ENCODE data around the gene GLS. TPM values are rescaled to one million over a fixed set of nuclear protein-coding genes. Genes with fewer than 3 reads are reported as not detected.
A peak's percentile ranks its signal among the peaks of the same experiment; 100 is the strongest.

The GLS gene
- total RNA-seq, 2 experiments from 2014 or later = 136 to 242 TPM

- Mint-ChIP-seq H3K4me3 (no peak overlapping the region), H3K36me3 (ENCODE audit: low read depth) (peaks cover 76% of the 10 kb centered on the region), H3K9me3 (ENCODE audit: low read depth) (no peaks in the 10 kb centered on the region), H3K4me1 (peaks cover 15% of the 10 kb centered on the region), H3K27me3 (no peaks in the 10 kb centered on the region), H3K27ac (peak overlapping the region; percentile 52)
- no peak for ATAC-seq
- ChIA-PET POLR2A (no interaction called here), CTCF (interaction anchor here (1.4 kb wide), 1 partner anchor 24 kb away, joined by 3 read pairs; no protein-coding TSS in a partner anchor)
- no peak for DNase-seq
- intact Hi-C loops (cut with DNase I, micrococcal nuclease) = no loop called here
Observed at GRCh38 chr2:190970160-190970559, 89.5 kb downstream of the GLS start.

- Mint-ChIP-seq H3K36me3 (ENCODE audit: low read depth) (peaks cover 79% of the 10 kb centered on the region), H3K27ac (no peak overlapping the region), H3K27me3 (no peaks in the 10 kb centered on the region), H3K4me1 (peaks cover 12% of the 10 kb centered on the region), H3K4me3 (no peak overlapping the region), H3K9me3 (ENCODE audit: low read depth) (no peaks in the 10 kb centered on the region)
- ChIA-PET POLR2A (interaction anchor here (0.6 to 0.7 kb wide), 2 partner anchors 86 to 403 kb away, joined by 3 to 4 read pairs; no protein-coding TSS in a partner anchor), CTCF (interaction anchor here (1.4 kb wide), 1 partner anchor 23 kb away, joined by 3 read pairs; no protein-coding TSS in a partner anchor)
- ATAC-seq (peak; percentile 10), DNase-seq (no peak)
- intact Hi-C loops (cut with DNase I, micrococcal nuclease) = no loop called here
Observed at GRCh38 chr2:190970873-190971506, 90.4 kb downstream of the GLS start.

DNA sequence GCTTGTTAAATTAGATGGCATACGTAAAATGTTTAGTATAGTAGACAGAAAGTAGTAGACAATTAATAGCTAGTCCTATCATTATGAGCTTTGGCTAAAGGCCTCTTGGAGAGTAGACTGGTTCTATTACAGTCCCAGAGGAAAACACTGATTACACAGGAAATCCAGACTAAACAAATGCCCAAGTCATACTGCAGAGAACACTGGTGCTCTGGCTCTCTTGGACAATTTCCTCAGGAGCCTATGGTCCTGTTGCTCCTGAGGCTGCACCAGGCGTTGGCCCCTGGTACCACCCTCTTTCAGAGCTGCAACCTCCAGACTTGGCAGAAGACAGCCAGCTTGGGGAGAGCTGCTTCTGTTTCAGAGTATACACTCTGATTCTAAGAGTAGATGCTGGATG is 91.6 kb downstream of the GLS start:
- no peak for ATAC-seq
- CTCF ChIA-PET = interaction anchor here (1.2 kb wide), 1 partner anchor 33 kb away, joined by 3 read pairs; no protein-coding TSS in a partner anchor
- Mint-ChIP-seq H3K4me3 (no peak overlapping the region), H3K36me3 (ENCODE audit: low read depth) (peaks cover 82% of the 10 kb centered on the region), H3K27ac (no peak overlapping the region), H3K4me1 (peaks cover 17% of the 10 kb centered on the region), H3K9me3 (ENCODE audit: low read depth) (no peaks in the 10 kb centered on the region), H3K27me3 (no peaks in the 10 kb centered on the region)
- intact Hi-C loops (cut with DNase I, micrococcal nuclease) = no loop called here
- no peak for DNase-seq
- POLR2A ChIA-PET = interaction anchor here (1.2 kb wide), 1 partner anchor 17 kb away, joined by 3 read pairs; no protein-coding TSS in a partner anchor

DNA sequence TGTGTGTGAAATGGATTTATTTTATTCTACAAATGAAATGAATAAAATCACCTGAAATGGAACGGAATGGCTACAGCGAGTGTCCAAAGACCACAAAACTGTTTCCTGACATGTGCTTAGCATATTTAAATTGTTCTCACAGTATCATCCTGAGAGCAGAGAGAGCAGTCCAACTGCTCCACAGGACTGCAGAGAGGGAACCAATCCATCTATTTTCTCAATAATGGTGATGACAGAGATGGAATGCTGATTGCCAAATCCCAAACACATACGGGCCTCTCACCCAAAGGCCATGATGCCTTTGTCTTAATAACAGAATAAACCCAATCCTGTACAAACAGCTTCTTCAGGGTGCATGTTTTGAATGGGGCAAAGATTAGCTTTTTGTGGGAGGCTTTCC is 92.2 kb downstream of the GLS start:
- CTCF ChIA-PET = interaction anchor here (1.2 to 1.3 kb wide), 2 partner anchors 27 to 32 kb away, joined by 3 read pairs; no protein-coding TSS in a partner anchor
- H3K9me3 Mint-ChIP-seq (ENCODE audit: low read depth) = no peaks in the 10 kb centered on the region
- peaks cover 22% of the 10 kb centered on the region for H3K4me1 Mint-ChIP-seq
- H3K27me3 Mint-ChIP-seq = no peaks in the 10 kb centered on the region
- H3K36me3 Mint-ChIP-seq (ENCODE audit: low read depth) = peaks cover 83% of the 10 kb centered on the region
- H3K27ac Mint-ChIP-seq = no peak overlapping the region
- POLR2A ChIA-PET = interaction anchor here (0.6 to 1.2 kb wide), 2 partner anchors 17 to 25 kb away, joined by 3 read pairs; no protein-coding TSS in a partner anchor
- ATAC-seq (no peak), DNase-seq (no peak)
- intact Hi-C loops (cut with DNase I, micrococcal nuclease) = no loop called here
- no peak overlapping the region for H3K4me3 Mint-ChIP-seq

DNA sequence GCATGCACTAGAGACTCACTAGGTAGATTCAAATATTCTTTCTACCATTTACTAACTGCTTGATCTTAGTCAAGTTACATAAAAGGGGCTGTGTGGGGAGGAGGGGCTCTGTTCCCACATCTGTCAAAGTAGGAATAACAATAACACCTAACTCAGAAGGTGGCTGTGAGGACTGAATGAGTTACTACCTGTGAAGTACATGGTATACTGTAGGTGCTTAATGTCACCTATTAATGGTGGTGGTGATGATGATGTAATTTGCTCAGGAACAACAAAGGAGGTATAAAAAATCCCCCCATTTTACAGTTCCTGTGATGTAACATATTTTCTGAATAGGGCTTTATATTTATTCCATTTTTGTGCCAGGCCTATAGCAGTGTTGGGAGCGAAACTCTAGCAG is 92.6 kb downstream of the GLS start:
- peaks cover 83% of the 10 kb centered on the region for H3K36me3 Mint-ChIP-seq (ENCODE audit: low read depth)
- ChIA-PET CTCF (interaction anchor here (1.2 to 1.9 kb wide), 3 partner anchors 11 to 31 kb away, joined by 3 to 5 read pairs (median 3); no protein-coding TSS in a partner anchor), POLR2A (interaction anchor here (0.6 to 1.2 kb wide), 4 partner anchors 16 to 203 kb away, joined by 3 read pairs; no protein-coding TSS in a partner anchor)
- no peak overlapping the region for H3K4me3 Mint-ChIP-seq
- no peak for ATAC-seq
- DNase-seq = no peak
- no peaks in the 10 kb centered on the region for H3K9me3 Mint-ChIP-seq (ENCODE audit: low read depth)
- H3K27ac Mint-ChIP-seq = peak overlapping the region; percentile 64
- intact Hi-C loops (cut with DNase I, micrococcal nuclease) = no loop called here
- no peaks in the 10 kb centered on the region for H3K27me3 Mint-ChIP-seq
- H3K4me1 Mint-ChIP-seq = peaks cover 26% of the 10 kb centered on the region

DNA sequence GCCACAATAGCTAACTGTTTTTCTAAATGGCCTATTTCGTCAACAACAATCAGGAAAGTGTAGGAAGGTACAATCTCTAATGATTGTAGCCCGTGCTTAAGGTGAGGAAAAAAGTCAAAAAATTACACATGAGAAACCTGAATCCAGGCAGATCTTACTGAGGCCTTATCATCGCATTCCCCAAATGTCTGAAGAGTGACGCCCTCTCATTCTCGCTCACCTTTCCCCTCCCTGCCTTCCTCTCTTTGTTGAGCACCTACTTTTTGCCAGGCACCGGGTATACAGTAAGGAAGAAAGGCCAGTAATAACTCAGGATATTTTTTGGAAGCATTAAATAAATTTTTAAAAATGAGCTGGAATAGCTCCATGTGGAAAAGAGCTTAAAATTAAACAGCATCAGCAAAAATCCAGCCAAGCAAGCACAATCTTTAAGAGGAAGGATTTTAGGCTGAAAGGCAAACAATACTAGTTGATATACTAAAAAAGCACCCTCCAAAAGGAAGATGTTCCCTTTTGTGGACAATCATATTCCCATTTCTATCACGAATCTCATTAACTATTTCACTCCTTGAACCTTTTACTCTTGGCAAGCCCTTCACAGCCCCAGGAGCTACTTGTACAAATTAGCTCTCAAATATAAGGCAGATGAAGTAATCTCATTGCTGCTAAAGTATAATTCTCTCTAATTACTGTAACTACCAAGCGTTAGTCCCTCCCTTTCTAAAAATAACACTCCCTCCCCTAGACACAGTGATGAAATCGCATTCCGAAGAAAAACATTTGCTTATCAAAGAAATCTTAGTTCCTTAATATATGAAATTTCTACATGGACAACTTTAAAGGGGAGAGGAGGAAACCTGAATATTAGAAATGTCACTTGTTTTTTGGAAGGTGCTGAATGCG is 93.4 kb downstream of the GLS start:
- ATAC-seq = no peak

DNA sequence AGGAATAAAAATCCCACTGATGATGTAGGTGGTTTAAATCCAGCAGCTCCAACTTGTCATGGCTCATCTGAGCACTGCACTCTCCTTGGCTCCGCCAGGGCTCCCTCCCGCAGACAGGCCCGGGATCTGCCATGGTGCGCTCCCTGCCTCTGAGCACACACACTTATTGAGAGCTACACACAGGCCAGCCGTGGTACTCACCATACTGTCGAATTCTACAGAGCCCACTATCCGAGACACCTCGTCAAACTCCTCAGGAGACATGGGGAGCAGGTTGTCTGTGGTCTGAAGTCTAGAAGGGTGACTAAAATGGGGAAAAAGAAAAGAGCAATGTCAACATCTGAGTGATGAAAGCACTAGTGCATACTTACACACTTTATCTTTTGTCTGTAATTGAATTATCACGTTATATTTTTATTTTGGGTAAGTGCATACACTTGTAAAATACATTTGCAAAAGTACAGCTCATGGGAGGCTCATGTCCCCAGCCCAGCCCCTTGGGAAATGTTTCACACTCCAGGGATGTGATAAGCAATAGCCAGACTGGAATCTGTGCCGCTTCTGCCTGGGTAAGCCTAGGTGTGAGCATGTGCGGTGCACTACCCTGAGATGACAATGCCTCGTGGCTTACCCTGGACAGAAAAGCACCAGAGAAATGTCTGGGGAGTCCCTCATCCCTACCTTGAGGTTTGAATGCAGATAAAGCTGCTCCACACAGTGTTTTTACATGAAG is 94.2 kb downstream of the GLS start:
- peaks cover 86% of the 10 kb centered on the region for H3K36me3 Mint-ChIP-seq (ENCODE audit: low read depth)
- peak overlapping the region; percentile 52 for H3K27ac Mint-ChIP-seq
- H3K4me1 Mint-ChIP-seq = peaks cover 33% of the 10 kb centered on the region
- H3K27me3 Mint-ChIP-seq = no peaks in the 10 kb centered on the region
- no peaks in the 10 kb centered on the region for H3K9me3 Mint-ChIP-seq (ENCODE audit: low read depth)
- intact Hi-C loops (cut with DNase I, micrococcal nuclease) = loop anchor here in 1 of 2 experiments (2.0 kb wide), 1 partner anchor 26 kb away; no protein-coding TSS in a partner anchor
- no peak overlapping the region for H3K4me3 Mint-ChIP-seq
- DNase-seq (no peak), ATAC-seq (no peak)
- POLR2A ChIA-PET = no interaction called here
- CTCF ChIA-PET = interaction anchor here (1.9 to 2.0 kb wide), 2 partner anchors 9 to 13 kb away, joined by 5 to 6 read pairs; no protein-coding TSS in a partner anchor

More for the DNA sequence above, 93.4 kb downstream of the GLS start:
- CTCF ChIA-PET = interaction anchor here (0.7 to 1.9 kb wide), 3 partner anchors 10 to 61 kb away, joined by 3 to 5 read pairs (median 3); no protein-coding TSS in a partner anchor
- H3K4me1 Mint-ChIP-seq = peaks cover 33% of the 10 kb centered on the region
- H3K27ac Mint-ChIP-seq = peak overlapping the region; percentile 64
- no peaks in the 10 kb centered on the region for H3K9me3 Mint-ChIP-seq (ENCODE audit: low read depth)
- peaks cover 86% of the 10 kb centered on the region for H3K36me3 Mint-ChIP-seq (ENCODE audit: low read depth)
- no peak for DNase-seq
- H3K27me3 Mint-ChIP-seq = no peaks in the 10 kb centered on the region
- H3K4me3 Mint-ChIP-seq = no peak overlapping the region
- intact Hi-C loops (cut with DNase I, micrococcal nuclease) = loop anchor here in 1 of 2 experiments (2.0 kb wide), 1 partner anchor 27 kb away; no protein-coding TSS in a partner anchor
- POLR2A ChIA-PET = interaction anchor here (0.6 to 0.7 kb wide), 2 partner anchors 33 to 203 kb away, joined by 3 read pairs; no protein-coding TSS in a partner anchor

DNA sequence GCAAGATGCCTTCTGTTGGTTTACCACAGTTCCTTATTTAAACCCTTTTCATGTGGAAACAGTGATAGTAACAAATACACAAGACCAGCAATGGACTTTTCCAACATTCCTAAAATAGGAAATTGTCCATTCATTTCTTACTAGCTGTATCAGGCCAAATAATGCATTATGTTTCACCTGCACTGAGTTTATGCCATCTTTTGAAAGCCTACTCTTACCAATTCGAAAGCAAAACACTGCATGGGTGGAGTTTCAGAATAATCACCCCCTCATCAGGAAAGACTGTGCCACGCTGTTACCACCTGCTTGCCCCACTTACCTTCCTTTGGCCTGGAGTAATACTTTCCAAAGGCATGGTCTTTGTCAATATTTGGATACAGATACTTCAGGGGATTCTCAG is 95.9 kb downstream of the GLS start:
- DNase-seq = no peak
- no peak for ATAC-seq
- H3K4me3 Mint-ChIP-seq = no peak overlapping the region
- intact Hi-C loops (cut with DNase I, micrococcal nuclease) = loop anchor here in 1 of 2 experiments (2.0 kb wide), 1 partner anchor 16 kb away; no protein-coding TSS in a partner anchor
- no peaks in the 10 kb centered on the region for H3K9me3 Mint-ChIP-seq (ENCODE audit: low read depth)
- POLR2A ChIA-PET = no interaction called here
- H3K27ac Mint-ChIP-seq = peak overlapping the region; percentile 65
- H3K27me3 Mint-ChIP-seq = no peaks in the 10 kb centered on the region
- CTCF ChIA-PET = interaction anchor here (2.0 kb wide), 1 partner anchor 11 kb away, joined by 6 read pairs; no protein-coding TSS in a partner anchor
- peaks cover 87% of the 10 kb centered on the region for H3K36me3 Mint-ChIP-seq (ENCODE audit: low read depth)
- H3K4me1 Mint-ChIP-seq = peaks cover 45% of the 10 kb centered on the region

DNA sequence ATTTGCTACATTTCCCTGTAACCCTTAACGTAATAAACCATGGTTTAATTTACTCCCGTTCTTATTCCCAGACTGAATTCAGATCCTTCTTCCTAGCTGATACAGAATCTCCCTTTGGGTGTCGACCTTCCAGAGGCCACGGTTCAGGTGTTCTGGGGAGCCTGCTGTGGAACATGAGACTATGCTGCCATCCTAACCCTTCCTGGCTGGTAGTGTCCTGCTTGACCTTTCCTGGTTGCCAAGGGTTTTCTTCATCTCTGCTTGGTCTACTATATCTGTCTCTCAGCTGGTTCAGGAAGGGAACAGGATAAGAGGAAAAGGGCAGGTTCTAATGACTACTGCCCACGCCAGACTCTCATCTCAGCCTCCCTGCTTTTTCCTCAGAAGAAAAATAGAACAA is 96.9 kb downstream of the GLS start:
- POLR2A ChIA-PET = no interaction called here
- no peak for ATAC-seq
- intact Hi-C loops (cut with DNase I, micrococcal nuclease) = loop anchor here in 1 of 2 experiments (2.0 kb wide), 1 partner anchor 15 kb away; no protein-coding TSS in a partner anchor
- CTCF ChIA-PET = no interaction called here
- Mint-ChIP-seq H3K36me3 (ENCODE audit: low read depth) (peaks cover 89% of the 10 kb centered on the region), H3K9me3 (ENCODE audit: low read depth) (no peaks in the 10 kb centered on the region), H3K4me1 (peaks cover 49% of the 10 kb centered on the region), H3K27ac (peak overlapping the region; percentile 67), H3K27me3 (no peaks in the 10 kb centered on the region), H3K4me3 (no peak overlapping the region)
- DNase-seq = no peak

DNA sequence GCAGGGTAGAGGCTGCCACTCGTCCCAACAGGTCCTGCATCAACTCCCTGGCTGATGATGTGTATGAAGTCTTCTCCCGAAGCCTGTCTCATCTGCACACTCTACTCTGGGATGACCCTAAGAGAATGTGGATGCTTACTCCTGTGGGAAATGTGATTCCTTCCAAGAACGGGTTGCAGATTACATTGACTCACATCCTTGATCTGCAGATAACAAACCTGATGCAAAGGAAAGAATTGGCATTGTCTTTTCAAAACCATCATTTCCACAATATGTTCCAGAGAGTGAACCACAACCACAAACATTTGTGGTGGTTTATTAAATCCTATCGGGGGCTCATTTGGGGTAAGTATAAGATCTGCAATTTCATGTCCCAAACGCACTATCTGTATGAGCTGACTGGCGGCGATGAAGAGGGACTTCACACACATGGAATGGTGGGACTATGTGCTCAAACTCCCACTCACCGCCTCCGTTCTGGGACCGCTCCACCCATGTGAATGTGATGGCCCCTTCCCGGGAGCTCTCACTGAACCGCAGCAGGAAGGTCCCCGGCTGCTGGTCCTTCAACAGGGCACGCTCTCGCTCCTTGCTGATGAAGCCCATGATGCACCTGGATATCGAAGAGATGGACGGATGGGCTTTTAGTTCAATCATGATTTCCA is 97.9 kb downstream of the GLS start:
- H3K36me3 Mint-ChIP-seq (ENCODE audit: low read depth) = peaks cover 92% of the 10 kb centered on the region
- H3K27me3 Mint-ChIP-seq = no peaks in the 10 kb centered on the region
- peaks cover 57% of the 10 kb centered on the region for H3K4me1 Mint-ChIP-seq
- DNase-seq = no peak
- intact Hi-C loops (cut with DNase I, micrococcal nuclease) = loop anchor here in 1 of 2 experiments (2.0 kb wide), 1 partner anchor 14 kb away; no protein-coding TSS in a partner anchor
- CTCF ChIA-PET = interaction anchor here (0.8 kb wide), 1 partner anchor 706 kb away, joined by 4 read pairs; no protein-coding TSS in a partner anchor
- POLR2A ChIA-PET = interaction anchor here (0.7 kb wide), 1 partner anchor 10 kb away, joined by 5 read pairs; no protein-coding TSS in a partner anchor
- no peak overlapping the region for H3K4me3 Mint-ChIP-seq
- H3K9me3 Mint-ChIP-seq (ENCODE audit: low read depth) = no peaks in the 10 kb centered on the region
- no peak for ATAC-seq
- H3K27ac Mint-ChIP-seq = peak overlapping the region; percentile 74

Data from activated CD4-positive, alpha-beta T cell treated with anti-CD3 and anti-CD28 coated beads for 36 hours (primary cell).